HG02970 (cell line): ENCODE data around the gene FGF1.

Experiments used
- ATAC-seq: cut with Tn5 transposase; IDR thresholded peaks from one replicate; pipeline ENCODE4 v1.9.1; 2021; ENCODE audit warnings: mild to moderate bottlenecking, moderate library complexity, moderate number of reproducible peaks; ENCODE audit not compliant: unreplicated experiment, low FRiP score

The FGF1 gene

GRCh38 chr5:142547445-142548380 lies 138.2 kb downstream of the FGF1 start:
- ATAC-seq, result no peak

GRCh38 chr5:142545650-142546322 lies 140.1 kb downstream of the FGF1 start:
- no peak for ATAC-seq

DNA sequence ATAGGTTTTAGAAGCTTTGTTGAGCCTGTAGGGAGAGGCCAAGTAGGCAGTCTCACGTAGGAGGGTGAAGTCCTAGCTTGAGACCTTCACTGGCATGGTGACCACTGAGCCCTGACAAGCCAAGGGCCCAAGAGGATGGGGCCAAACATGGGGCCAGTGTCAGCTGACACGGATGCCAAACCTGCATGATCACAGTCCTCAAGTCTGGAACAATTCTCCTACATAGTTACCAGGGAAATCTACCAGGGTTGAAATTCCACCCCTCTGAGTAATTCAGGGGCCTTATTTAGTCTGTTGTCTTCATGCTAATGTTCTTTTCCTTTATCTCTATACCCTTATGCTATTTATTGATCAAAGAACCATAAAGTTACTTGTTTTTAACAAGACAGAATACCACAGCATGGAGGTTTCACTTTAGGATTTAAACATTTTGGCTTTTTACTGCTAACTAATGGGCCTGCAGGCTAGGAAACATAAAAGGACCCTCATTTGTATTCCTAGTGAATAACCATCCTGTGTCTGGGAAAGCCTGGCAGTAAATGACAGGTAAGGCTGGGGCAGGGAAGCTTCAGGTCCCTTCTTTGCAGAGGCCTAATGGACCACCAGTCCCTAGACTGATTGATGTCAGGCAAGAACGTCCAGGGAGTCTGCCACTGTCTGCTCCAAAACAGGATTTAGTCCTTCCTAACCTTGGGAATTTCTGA lies 140.8 kb downstream of the FGF1 start:
- ATAC-seq, result no peak

DNA sequence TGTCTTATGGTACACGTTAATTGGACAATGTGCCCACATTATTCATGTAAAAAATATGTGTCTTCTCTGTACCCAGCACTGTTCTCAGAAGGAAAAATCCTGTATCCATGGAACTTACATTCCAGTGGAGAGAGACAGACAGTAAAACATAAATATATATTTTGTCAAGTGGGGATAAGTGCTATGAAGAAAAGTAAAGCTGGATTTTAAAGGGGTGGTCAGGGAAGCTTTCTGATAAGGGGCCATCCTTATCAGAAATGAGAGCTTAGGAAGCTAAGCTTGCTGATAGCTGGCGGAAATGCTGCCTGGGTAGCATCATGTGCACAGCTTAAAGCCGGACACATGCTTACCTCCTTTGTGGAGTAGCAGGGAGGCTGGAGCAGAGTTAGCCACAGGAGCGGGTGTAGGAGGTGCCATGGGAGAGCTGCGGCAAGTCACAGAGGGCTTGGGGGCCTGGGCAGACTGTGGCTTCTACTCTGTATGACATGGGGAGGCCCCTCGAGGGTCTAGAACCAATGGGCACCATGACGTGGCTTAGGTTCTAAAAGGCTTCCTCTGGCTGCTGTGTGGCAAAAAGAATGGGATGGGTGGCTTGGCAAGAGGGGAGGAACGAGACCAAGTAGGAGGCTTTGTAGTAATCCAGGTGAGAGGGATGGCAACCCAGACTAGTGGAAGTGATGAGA lies 141.7 kb downstream of the FGF1 start:
- ATAC-seq, result no peak

DNA sequence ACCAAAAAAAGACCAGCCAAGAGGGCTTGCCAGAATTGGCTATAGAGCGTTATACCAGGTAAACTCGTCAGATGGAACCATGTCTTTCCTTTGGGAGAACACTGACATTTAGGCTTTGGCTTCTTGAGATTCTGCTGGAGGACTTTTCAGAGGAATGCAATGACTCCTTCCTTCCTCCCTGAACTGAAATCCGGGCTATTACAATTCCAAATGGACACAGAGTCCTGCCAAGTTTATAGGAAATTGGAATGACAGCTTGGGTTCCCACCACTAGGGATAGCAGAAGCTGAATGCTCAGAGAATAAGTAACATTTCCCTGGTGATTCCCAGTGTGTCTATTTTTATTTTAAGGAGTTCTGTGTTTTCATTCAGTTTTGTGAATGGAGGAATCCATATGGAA lies 143.0 kb downstream of the FGF1 start:
- ATAC-seq, result no peak
